K562 (cell line): ENCODE data around the gene MACROD2. TPM values are rescaled to one million over a fixed set of nuclear protein-coding genes. Genes with fewer than 3 reads are reported as not detected.

ENCODE experiments used
- ATAC-seq: fragments of 200-7000 bp; cut with Tn5 transposase; 3 replicates; pipeline ENCODE4 v1.9.1; 2020; ENCODE audit warnings: moderate library complexity
- BruUV-seq: library from RNA; stranded (reverse); fragments of 400-500 nt; replicated peaks from 2 replicates; lab custom pipeline; 2021; lab: Mats Ljungman, UMichigan
- CTCF ChIA-PET: fragments of 300-600 bp; formaldehyde crosslinking; extraction: SDS; loops from one replicate; lab custom pipeline; 2021; ENCODE audit warnings: low intra/inter-chr PET ratio; lab: Yijun Ruan, JAX
- POLR2A ChIA-PET: fragments of 300-600, 350-650 bp; sonication (Branson Sonifier 250); formaldehyde crosslinking; extraction: SDS; loops from one replicate; lab custom pipeline; 2021; ENCODE audit warnings: antibody characterized with exemption, inconsistent platforms; lab: Yijun Ruan, JAX
- DNase-seq, 4 experiments: peaks; one replicate each; pipeline versions ENCODE4 v3.0.0 to v3.0.0-alpha.2; 2011 to 2018; ENCODE audit warnings: low spot score in 3 of 4, mixed read lengths in 3 of 4; ENCODE audit errors: extremely low read depth in 1 of 4
- FAIRE-seq: peaks from 2 replicates; lab custom pipeline; 2011; peaks lifted over from hg19 to GRCh38; lab: Jason Lieb, UNC
- H2AFZ ChIP-seq: 2 replicates; pipeline ENCODE4 v1.6.0; 2011; ENCODE audit warnings: low read depth, low read length, control low read depth, inconsistent platforms
- H3K27ac ChIP-seq: fragments of 200-600 bp; 3 replicates; pipeline ENCODE4 v1.8.0; 2011; ENCODE audit warnings: low read depth, mild to moderate bottlenecking, control low read depth, inconsistent platforms, low read length, moderate library complexity, mixed read lengths; ENCODE audit errors: extremely low read depth
- H3K27me3 ChIP-seq, 2 experiments: fragments of 300-600 bp in 1 of 2; 2 replicates in 1 of 2; 3 replicates in 1 of 2; pipeline versions ENCODE4 v1.6.0 to v1.8.0; 2011; ENCODE audit warnings: inconsistent platforms in 2 of 2, low read length in 2 of 2, mild to moderate bottlenecking in 1 of 2, mixed read lengths in 1 of 2, moderate library complexity in 1 of 2; ENCODE audit not compliant: control insufficient read depth in 2 of 2, insufficient read depth in 2 of 2
- H3K36me3 ChIP-seq: fragments of 300-600 bp; 3 replicates; pipeline ENCODE4 v1.8.0; 2011; ENCODE audit warnings: mild to moderate bottlenecking, low read length, inconsistent platforms; ENCODE audit not compliant: control insufficient read depth, insufficient read depth
- H3K4me1 ChIP-seq, 2 experiments: fragments of 200-600 bp in 1 of 2; replicated peaks in 1 of 2; 2 replicates in 1 of 2; 3 replicates in 1 of 2; pipeline versions ENCODE4 v1.5.1 to v1.8.0; 2011; ENCODE audit warnings: inconsistent platforms in 2 of 2, low read length in 2 of 2, mild to moderate bottlenecking in 1 of 2, mixed read lengths in 1 of 2, moderate library complexity in 1 of 2; ENCODE audit not compliant: control insufficient read depth in 2 of 2, insufficient read depth in 2 of 2
- H3K4me2 ChIP-seq: 2 replicates; pipeline ENCODE4 v1.6.1; 2011; ENCODE audit warnings: low read length, control low read depth, inconsistent platforms, mixed read lengths; ENCODE audit not compliant: insufficient read depth
- H3K4me3 ChIP-seq: fragments of 200-600 bp; sonication (generic), shearing (Covaris generic); 2 replicates; pipeline ENCODE4 v1.5.1; 2016; ENCODE audit warnings: control low read depth, inconsistent platforms
- H3K79me2 ChIP-seq: fragments of 200-600 bp; 3 replicates; pipeline ENCODE4 v1.8.0; 2011; ENCODE audit warnings: low read length, inconsistent platforms; ENCODE audit not compliant: control insufficient read depth, insufficient read depth
- H3K9ac ChIP-seq, 2 experiments: 2 replicates each; pipeline versions ENCODE4 v1.6.0 to v1.6.1; 2011; ENCODE audit warnings: low read depth in 2 of 2, low read length in 2 of 2, control low read depth in 1 of 2, inconsistent platforms in 1 of 2, mild to moderate bottlenecking in 1 of 2, mixed read lengths in 1 of 2; ENCODE audit not compliant: insufficient read depth in 1 of 2
- H3K9me1 ChIP-seq: one replicate; pipeline ENCODE4 v1.6.0; 2011; ENCODE audit warnings: inconsistent platforms, mild to moderate bottlenecking, low read length, moderate library complexity; ENCODE audit not compliant: control insufficient read depth, insufficient read depth
- H3K9me3 ChIP-seq: replicated peaks from 2 replicates; pipeline ENCODE4 v1.5.1; 2011; ENCODE audit warnings: low read depth, low read length, inconsistent platforms; ENCODE audit not compliant: control insufficient read depth, insufficient read depth
- H4K20me1 ChIP-seq: replicated peaks from 2 replicates; pipeline ENCODE4 v1.6.1; 2011; ENCODE audit warnings: low read length, inconsistent platforms, mixed read lengths; ENCODE audit not compliant: control insufficient read depth, insufficient read depth
- ELF1 ChIP-seq: fragments of 200-800 bp; sonication (Bioruptor generic); IDR thresholded peaks from 2 replicates; pipeline ENCODE4 v1.6.1; 2016; ENCODE audit warnings: missing genetic modification characterization, missing compliant biosample characterization
- PTTG1 ChIP-seq: fragments of 450-650 bp; IDR thresholded peaks from 2 replicates; pipeline ENCODE4 v1.6.1; 2016; ENCODE audit warnings: low read depth, mild to moderate bottlenecking, missing genetic modification characterization, missing compliant biosample characterization
- SP1 ChIP-seq: sonication (generic); formaldehyde crosslinking; IDR thresholded peaks from 2 replicates; pipeline ENCODE4 v1.8.1; 2022; ENCODE audit warnings: mild to moderate bottlenecking, missing genetic modification reagents
- SRF ChIP-seq, 2 experiments: fragments of 250-450, 450-650 bp in 1 of 2; sonication (Bioruptor Pico) in 1 of 2; sonication (generic) in 1 of 2; formaldehyde crosslinking; IDR thresholded peaks; 2 replicates each; pipeline versions ENCODE4 v1.5.0 to v1.5.1; 2020 to 2022; ENCODE audit warnings: mild to moderate bottlenecking in 1 of 2, missing genetic modification reagents in 1 of 2
- ZFP1 ChIP-seq: fragments of 450-650 bp; formaldehyde crosslinking; IDR thresholded peaks from 2 replicates; pipeline ENCODE4 v1.4.0; 2020; ENCODE audit warnings: mild to moderate bottlenecking, mixed read lengths
- ZNF277 ChIP-seq: fragments of 250-450 bp; sonication (Bioruptor Pico); IDR thresholded peaks from 2 replicates; pipeline ENCODE4 v1.8.0; 2022; ENCODE audit warnings: inconsistent platforms, mild to moderate bottlenecking, moderate library complexity, borderline replicate concordance
- ZNF445 ChIP-seq: fragments of 250-450 bp; sonication (Bioruptor Pico); IDR thresholded peaks from 2 replicates; pipeline ENCODE4 v1.4.0; 2020; ENCODE audit warnings: low read depth, mild to moderate bottlenecking, moderate library complexity
- WGBS: fragments of 100-300 bp; shearing (Covaris generic); methylation state at CpG from one replicate; pipeline ENCODE4 v1.1.6; 2016; ENCODE audit warnings: low coverage, mixed read lengths; ENCODE audit not compliant: insufficient coverage; ENCODE audit errors: missing lambda C conversion rate; 5-methylcytosine and 5-hydroxymethylcytosine counted together
- in situ Hi-C: fragments of 300-500 bp; cut with MboI; formaldehyde crosslinking; loops from 4 replicates; pipeline ENCODE4 v1.15.0; 2018; ENCODE audit warnings: inconsistent platforms, mixed read lengths
- intact Hi-C: fragments of 100-400 bp; cut with micrococcal nuclease; formaldehyde crosslinking; loops from 2 replicates; pipeline ENCODE4 v1.14.2; 2022
- polyA plus RNA-seq, 8 experiments: library from polyadenylated mRNA; depleted of rRNA in 4 of 8; stranded (reverse) in 5 of 8; unstranded in 3 of 8; fragments of >200 nt; fragmentation: Nextera tagmentation in 2 of 8; fragmentation: Illumina TruSeq in 1 of 8; extraction: Ambion mirVana in 2 of 8; extraction: Trizol in 1 of 8; gene quantifications; 2 replicates each; pipeline versions ENCODE4 v1.2.1 to v1.2.3, GENCODE V29; 2011 to 2014; ENCODE audit warnings: inconsistent platforms in 1 of 8, missing spikeins in 1 of 8
- total RNA-seq, 7 experiments: library from RNA; depleted of rRNA in 6 of 7; stranded (reverse); fragments of >200 nt in 6 of 7; fragmentation: Illumina TruSeq in 2 of 7; extraction: Trizol in 2 of 7; gene quantifications; 2 replicates each; pipeline versions ENCODE4 v1.2.1 to v1.2.3, GENCODE V29; 2011 to 2021; ENCODE audit warnings: low replicate concordance in 1 of 7

Gene MACROD2
- total and polyA plus RNA-seq, 9 of the 15 experiments (the other 6 are each of a cell fraction or from before 2014, with no cell fraction given), result not detected

- no peak for TF ChIP-seq ELF1 (tag)
- TF ChIP-seq SRF (CRISPR knock-in tag; IDR thresholded peaks at IDR 0.05), result no peak
- TF ChIP-seq, all 486 proteins: peak for 0
These were observed 901.3 kb downstream of the MACROD2 start (continued) for GRCh38 chr20:14896569-14896968.

- no peak for TF ChIP-seq ZNF277 (CRISPR knock-in tag)
- TF ChIP-seq ZNF445 (CRISPR knock-in tag), result no peak
- no peak for TF ChIP-seq ZFP1
- TF ChIP-seq SP1, result no peak
- no peak for TF ChIP-seq PTTG1
- Histone ChIP-seq H3K36me3 (no peaks in the 10 kb centered on the region), H3K4me3 (no peak overlapping the region), H3K4me2 (no peak overlapping the region), H4K20me1 (no peaks in the 10 kb centered on the region), H3K9ac (no peak overlapping the region), H3K9me1 (no peaks in the 10 kb centered on the region), H3K9me3 (no peaks in the 10 kb centered on the region), H3K79me2 (no peaks in the 10 kb centered on the region), H3K27me3 (no peaks in the 10 kb centered on the region), H3K27ac (no peak overlapping the region), H3K4me1 (no peaks in the 10 kb centered on the region), H2AFZ (no peak overlapping the region)
- POLR2A ChIA-PET, result no interaction called here
- FAIRE-seq (no peak), DNase-seq (no peak), ATAC-seq (no peak)
- in situ Hi-C loops (no loop called here), intact Hi-C loops (no loop called here)
- WGBS, result 0% methylated on average over 1 of the region's 1 CpG
- BruUV-seq, result no TSS peak
- CTCF ChIA-PET, result no interaction called here
These were observed 902.3 kb downstream of the MACROD2 start for GRCh38 chr20:14897608-14898007.
